GM23338 (cell line): Measurements from ENCODE around the gene CRACDL. TPM values are rescaled to one million over a fixed set of nuclear protein-coding genes. Genes with fewer than 3 reads are reported as not detected.

ENCODE experiments used
- ATAC-seq: fragments of 200-7000 bp; cut with Tn5 transposase; 3 replicates; pipeline ENCODE4 v1.9.1; 2020
- DNase-seq: peaks from one replicate; pipeline ENCODE4 v3.0.0-alpha.2; 2015; ENCODE audit warnings: low spot score
- H2AFZ ChIP-seq: fragments of 200-600 bp; sonication (generic); 2 replicates; pipeline ENCODE4 v1.8.0; 2016; ENCODE audit warnings: antibody characterized with exemption, mild to moderate bottlenecking, moderate library complexity
- H3F3A ChIP-seq: fragments of 200-600 bp; sonication (generic); replicated peaks from 2 replicates; pipeline ENCODE4 v1.8.0; 2017; ENCODE audit warnings: antibody characterized with exemption, mixed run types, low read depth
- H3K27ac ChIP-seq: fragments of 200-600 bp; sonication (generic); 2 replicates; pipeline ENCODE4 v1.6.1; 2016; ENCODE audit warnings: low read depth
- H3K27me3 ChIP-seq: fragments of 200-600 bp; sonication (generic); 2 replicates; pipeline ENCODE4 v1.8.0; 2016; ENCODE audit warnings: mild to moderate bottlenecking, mixed run types, moderate library complexity; ENCODE audit not compliant: insufficient read depth
- H3K36me3 ChIP-seq: fragments of 200-600 bp; sonication (generic); 2 replicates; pipeline ENCODE4 v1.8.0; 2016; ENCODE audit warnings: mild to moderate bottlenecking; ENCODE audit not compliant: insufficient read depth
- H3K4me1 ChIP-seq: fragments of 200-600 bp; sonication (generic); 2 replicates; pipeline ENCODE4 v1.8.0; 2016; ENCODE audit warnings: mild to moderate bottlenecking, moderate library complexity; ENCODE audit not compliant: insufficient read depth
- H3K4me2 ChIP-seq: fragments of 200-600 bp; sonication (generic); 2 replicates; pipeline ENCODE4 v1.7.1; 2017; ENCODE audit warnings: mixed run types
- H3K4me3 ChIP-seq: fragments of 200-600 bp; sonication (generic); 2 replicates; pipeline ENCODE4 v1.6.1; 2016; ENCODE audit warnings: mixed run types
- H3K79me2 ChIP-seq: fragments of 200-600 bp; sonication (generic); replicated peaks from 2 replicates; pipeline ENCODE4 v1.8.0; 2017; ENCODE audit warnings: mild to moderate bottlenecking; ENCODE audit not compliant: insufficient read depth
- H3K9me2 ChIP-seq: fragments of 200-600 bp; sonication (generic); 2 replicates; pipeline ENCODE4 v1.8.0; 2017; ENCODE audit not compliant: insufficient read depth
- H4K20me1 ChIP-seq: fragments of 200-600 bp; sonication (generic); replicated peaks from 2 replicates; pipeline ENCODE4 v1.8.0; 2017; ENCODE audit warnings: mild to moderate bottlenecking; ENCODE audit not compliant: insufficient read depth
- H3K27ac Mint-ChIP-seq: 2 replicates; pipeline ENCODE4 v1.8.0; 2020; ENCODE audit warnings: inconsistent platforms, mild to moderate bottlenecking, moderate library complexity, mixed read lengths
- H3K27me3 Mint-ChIP-seq: 3 replicates; pipeline ENCODE4 v1.8.0; 2022; ENCODE audit warnings: low read depth, mild to moderate bottlenecking, moderate library complexity, mixed read lengths, inconsistent platforms; ENCODE audit not compliant: insufficient read depth, poor library complexity
- H3K36me3 Mint-ChIP-seq: 3 replicates; pipeline ENCODE4 v1.8.0; 2021; ENCODE audit warnings: low read depth, mild to moderate bottlenecking, inconsistent platforms, moderate library complexity, mixed read lengths
- H3K4me1 Mint-ChIP-seq: 3 replicates; pipeline ENCODE4 v1.8.0; 2020; ENCODE audit warnings: mild to moderate bottlenecking, inconsistent platforms, mixed read lengths
- H3K4me3 Mint-ChIP-seq: 3 replicates; pipeline ENCODE4 v1.8.0; 2021; ENCODE audit warnings: moderate library complexity, mild to moderate bottlenecking, inconsistent platforms, mixed read lengths
- H3K9me3 Mint-ChIP-seq: 3 replicates; pipeline ENCODE4 v1.8.0; 2020; ENCODE audit warnings: moderate library complexity, mild to moderate bottlenecking, inconsistent platforms, mixed read lengths
- CREB1 ChIP-seq: fragments of 250-450 bp; sonication (Bioruptor Pico); IDR thresholded peaks from 2 replicates; pipeline ENCODE4 v1.5.0; 2020; ENCODE audit warnings: low read depth, mild to moderate bottlenecking, moderate library complexity
- CTCF ChIP-seq, 2 experiments: fragments of 200-600 bp in 1 of 2; sonication (generic) in 1 of 2; conservative IDR thresholded peaks; 2 replicates each; pipeline versions ENCODE4 v1.5.1 to v1.6.1; 2016 to 2017; ENCODE audit warnings: antibody characterized with exemption in 2 of 2, low read depth in 2 of 2, mild to moderate bottlenecking in 2 of 2, moderate library complexity in 1 of 2
- ETS1 ChIP-seq: IDR thresholded peaks from 2 replicates; pipeline ENCODE4 v1.6.1; 2016; ENCODE audit warnings: antibody characterized with exemption
- EZH2 ChIP-seq: fragments of 200-600 bp; sonication (generic); IDR thresholded peaks from one replicate; pipeline ENCODE4 v1.8.0; 2017; ENCODE audit warnings: antibody characterized with exemption, mild to moderate bottlenecking, low read depth; ENCODE audit not compliant: unreplicated experiment
- EZH2phosphoT487 ChIP-seq: fragments of 200-600 bp; sonication (generic); IDR thresholded peaks from one replicate; pipeline ENCODE4 v1.8.1; 2018; ENCODE audit warnings: antibody characterized with exemption; ENCODE audit not compliant: unreplicated experiment
- JUNB ChIP-seq: IDR thresholded peaks from one replicate; pipeline ENCODE4 v1.6.1; 2016; ENCODE audit warnings: antibody characterized with exemption; ENCODE audit not compliant: unreplicated experiment
- NANOG ChIP-seq: IDR thresholded peaks from 2 replicates; pipeline ENCODE4 v1.6.1; 2016; ENCODE audit warnings: antibody characterized with exemption, borderline replicate concordance
- POLR2AphosphoS5 ChIP-seq: IDR thresholded peaks from 2 replicates; pipeline ENCODE4 v1.6.1; 2016; ENCODE audit warnings: antibody characterized with exemption, low read depth
- REST ChIP-seq: IDR thresholded peaks from one replicate; pipeline ENCODE4 v1.6.1; 2018; ENCODE audit warnings: antibody characterized with exemption; ENCODE audit not compliant: unreplicated experiment
- STAT1 ChIP-seq: IDR thresholded peaks from one replicate; pipeline ENCODE4 v1.6.1; 2016; ENCODE audit warnings: antibody characterized with exemption; ENCODE audit not compliant: unreplicated experiment
- ZNF114 ChIP-seq: fragments of 250-450 bp; sonication (Bioruptor Pico); IDR thresholded peaks from 2 replicates; pipeline ENCODE4 v1.5.0; 2020; ENCODE audit warnings: mild to moderate bottlenecking, moderate library complexity
- ZNF331 ChIP-seq: fragments of 250-450 bp; sonication (Bioruptor Pico); IDR thresholded peaks from 2 replicates; pipeline ENCODE4 v1.5.0; 2020; ENCODE audit warnings: low read depth, mild to moderate bottlenecking, moderate library complexity
- ZNF462 ChIP-seq: fragments of 250-450 bp; sonication (Bioruptor Pico); IDR thresholded peaks from 2 replicates; pipeline ENCODE4 v1.5.0; 2020; ENCODE audit warnings: mild to moderate bottlenecking, moderate library complexity
- polyA plus RNA-seq: library from polyadenylated mRNA; unstranded; fragments of >200 nt; fragmentation: Nextera tagmentation; extraction: Ambion mirVana; gene quantifications from 2 replicates; pipeline ENCODE4 v1.2.1, GENCODE V29; 2016
- total RNA-seq: library from RNA; depleted of rRNA; stranded (reverse); fragments of >200 nt; shearing (Covaris generic); gene quantifications from 2 replicates; pipeline ENCODE4 v1.2.3, GENCODE V29; 2014

The CRACDL gene
- total and polyA plus RNA-seq, 2 experiments from 2014 or later: 0.14 to 0.16 TPM

- no peak overlapping the region for H3K4me3 ChIP-seq
- ATAC-seq (no peak), DNase-seq (no peak)
- H3K27ac Mint-ChIP-seq: no peak overlapping the region
- TF ChIP-seq CREB1 (CRISPR knock-in tag) (no peak), POLR2AphosphoS5 (no peak), REST (no peak), EZH2 (no peak), EZH2phosphoT487 (no peak), ZNF331 (no peak), STAT1 (no peak), ETS1 (no peak), NANOG (no peak), JUNB (no peak), CTCF (conservative IDR thresholded peaks at IDR 0.05; ENCODE audit: low read depth in 2 of 2) (no peak), ZNF462 (CRISPR knock-in tag) (no peak), ZNF114 (CRISPR knock-in tag) (no peak)
- H2AFZ ChIP-seq: no peak overlapping the region
- H3K27ac ChIP-seq: no peak overlapping the region
- no peaks in the 10 kb centered on the region for H3K27me3 ChIP-seq
- peaks cover 12% of the 10 kb centered on the region for H3K9me2 ChIP-seq
- H3K36me3 ChIP-seq: no peaks in the 10 kb centered on the region
- no peak overlapping the region for H3K4me2 ChIP-seq
- no peaks in the 10 kb centered on the region for H3K79me2 ChIP-seq
- peaks cover 5% of the 10 kb centered on the region; the same call in 2 of the 3 replicates for H3K36me3 Mint-ChIP-seq
- peaks cover 13% of the 10 kb centered on the region for H3K4me1 Mint-ChIP-seq
- H3K4me3 Mint-ChIP-seq: no peak overlapping the region
- H3K4me1 ChIP-seq: peaks cover 5% of the 10 kb centered on the region
- no peaks in the 10 kb centered on the region for H3F3A ChIP-seq
- peaks cover 16% of the 10 kb centered on the region for H3K9me3 Mint-ChIP-seq
- H3K27me3 Mint-ChIP-seq: peaks cover 9% of the 10 kb centered on the region
- H4K20me1 ChIP-seq: no peaks in the 10 kb centered on the region
These were observed 158.3 kb downstream of the CRACDL start for GRCh38 chr2:98777710-98778109.
